DND-41 (cell line): Measurements from ENCODE around the gene ENAH.

Experiments used
- ATAC-seq: fragments of 200-7000 bp; cut with Tn5 transposase; 3 replicates; pipeline ENCODE4 v1.9.1; 2021; ENCODE audit warnings: low read depth; ENCODE audit not compliant: insufficient read depth
- DNase-seq: peaks from one replicate; pipeline ENCODE4 v3.0.0-alpha.2; 2020
- H2AFZ ChIP-seq: 2 replicates; pipeline ENCODE4 v1.6.0; 2012; ENCODE audit warnings: low read depth, low read length
- H3K27ac ChIP-seq: 2 replicates; pipeline ENCODE4 v1.5.1; 2012; ENCODE audit warnings: low read length, inconsistent platforms
- H3K27me3 ChIP-seq: fragments of 200-600 bp; sonication (generic); 2 replicates; pipeline ENCODE4 v1.6.0; 2012; ENCODE audit warnings: low read length, mild to moderate bottlenecking, inconsistent platforms; ENCODE audit not compliant: insufficient read depth, poor library complexity
- H3K36me3 ChIP-seq: 2 replicates; pipeline ENCODE4 v1.5.1; 2012; ENCODE audit warnings: low read length, inconsistent platforms; ENCODE audit not compliant: insufficient read depth
- H3K4me1 ChIP-seq: 2 replicates; pipeline ENCODE4 v1.5.1; 2012; ENCODE audit warnings: mild to moderate bottlenecking, low read length; ENCODE audit not compliant: insufficient read depth
- H3K4me2 ChIP-seq: 2 replicates; pipeline ENCODE4 v1.6.0; 2012; ENCODE audit warnings: mild to moderate bottlenecking, moderate library complexity, low read length, inconsistent platforms; ENCODE audit not compliant: insufficient read depth
- H3K4me3 ChIP-seq, 2 experiments: fragments of 200-600 bp in 1 of 2; shearing (Covaris generic) in 1 of 2; 2 replicates each; pipeline ENCODE4 v1.5.1; 2012 to 2016; ENCODE audit warnings: inconsistent platforms in 2 of 2, low read length in 2 of 2, mild to moderate bottlenecking in 2 of 2, low read depth in 1 of 2, moderate library complexity in 1 of 2
- H3K79me2 ChIP-seq: 2 replicates; pipeline ENCODE4 v1.6.0; 2012; ENCODE audit warnings: low read length, inconsistent platforms; ENCODE audit not compliant: insufficient read depth
- H3K9ac ChIP-seq: 2 replicates; pipeline ENCODE4 v1.6.0; 2012; ENCODE audit warnings: low read depth, mild to moderate bottlenecking, inconsistent platforms, low read length, moderate library complexity
- H3K9me3 ChIP-seq: 2 replicates; pipeline ENCODE4 v1.5.1; 2012; ENCODE audit warnings: low read length, moderate library complexity, mild to moderate bottlenecking, inconsistent platforms; ENCODE audit not compliant: insufficient read depth, severe bottlenecking
- H4K20me1 ChIP-seq: 2 replicates; pipeline ENCODE4 v1.6.0; 2012; ENCODE audit warnings: low read length; ENCODE audit not compliant: insufficient read depth
- CTCF ChIP-seq: IDR thresholded peaks from 2 replicates; pipeline ENCODE4 v1.5.1; 2012; ENCODE audit warnings: borderline replicate concordance, low read length, moderate library complexity, mild to moderate bottlenecking; ENCODE audit not compliant: poor library complexity, severe bottlenecking; ENCODE audit errors: extremely low read depth
- EZH2 ChIP-seq: IDR thresholded peaks from 3 replicates; pipeline ENCODE4 v1.6.1; 2012; ENCODE audit warnings: borderline replicate concordance, low read depth, mild to moderate bottlenecking, moderate library complexity, low read length, inconsistent platforms; ENCODE audit not compliant: severe bottlenecking

ENAH gene

GRCh38 chr1:225597926-225598575 is 54.9 kb downstream of the ENAH start:
- no peak for TF ChIP-seq CTCF
- TF ChIP-seq EZH2: no peak
- ATAC-seq: no peak
- H3K4me3 ChIP-seq: no peak overlapping the region
- H3K9me3 ChIP-seq: no peaks in the 10 kb centered on the region
- H3K4me1 ChIP-seq: no peaks in the 10 kb centered on the region
- H3K27me3 ChIP-seq: no peaks in the 10 kb centered on the region
- no peak overlapping the region for H3K4me2 ChIP-seq
- DNase-seq: no peak
- no peaks in the 10 kb centered on the region for H3K36me3 ChIP-seq
- no peak overlapping the region for H3K9ac ChIP-seq
- H4K20me1 ChIP-seq: no peaks in the 10 kb centered on the region
- H3K27ac ChIP-seq: no peak overlapping the region
- no peak overlapping the region for H2AFZ ChIP-seq
- H3K79me2 ChIP-seq: no peaks in the 10 kb centered on the region

- H3K4me1 ChIP-seq: no peaks in the 10 kb centered on the region
- no peaks in the 10 kb centered on the region for H3K9me3 ChIP-seq
- no peak overlapping the region for H3K4me3 ChIP-seq
- H2AFZ ChIP-seq: no peak overlapping the region
- H3K4me2 ChIP-seq: no peak overlapping the region
- TF ChIP-seq EZH2: no peak
- no peak for TF ChIP-seq CTCF
- DNase-seq (no peak), ATAC-seq (no peak)
- no peaks in the 10 kb centered on the region for H3K27me3 ChIP-seq
- H3K9ac ChIP-seq: no peak overlapping the region
- no peaks in the 10 kb centered on the region for H4K20me1 ChIP-seq
- H3K36me3 ChIP-seq: no peaks in the 10 kb centered on the region
- no peak overlapping the region for H3K27ac ChIP-seq
- H3K79me2 ChIP-seq: no peaks in the 10 kb centered on the region
Observed at GRCh38 chr1:225596736-225597135, 56.2 kb downstream of the ENAH start.

- Histone ChIP-seq H3K9ac (no peak overlapping the region), H3K27me3 (no peaks in the 10 kb centered on the region), H3K36me3 (no peaks in the 10 kb centered on the region), H2AFZ (no peak overlapping the region), H4K20me1 (no peaks in the 10 kb centered on the region), H3K4me3 (no peak overlapping the region), H3K4me1 (no peaks in the 10 kb centered on the region), H3K79me2 (no peaks in the 10 kb centered on the region), H3K4me2 (no peak overlapping the region), H3K9me3 (no peaks in the 10 kb centered on the region), H3K27ac (no peak overlapping the region)
- TF ChIP-seq CTCF (no peak), EZH2 (no peak)
- DNase-seq: no peak
- no peak for ATAC-seq
Observed at GRCh38 chr1:225595974-225596551, 56.9 kb downstream of the ENAH start.

- Histone ChIP-seq H3K79me2 (no peaks in the 10 kb centered on the region), H3K4me3 (no peak overlapping the region), H3K27ac (no peak overlapping the region), H3K4me1 (no peaks in the 10 kb centered on the region), H2AFZ (no peak overlapping the region), H3K4me2 (no peak overlapping the region), H3K27me3 (no peaks in the 10 kb centered on the region), H3K9ac (no peak overlapping the region), H3K9me3 (no peaks in the 10 kb centered on the region), H4K20me1 (no peaks in the 10 kb centered on the region), H3K36me3 (no peaks in the 10 kb centered on the region)
- DNase-seq: no peak
- no peak for TF ChIP-seq EZH2
- no peak for TF ChIP-seq CTCF
- no peak for ATAC-seq
Observed at GRCh38 chr1:225595452-225595851, 57.5 kb downstream of the ENAH start.
